ENCODE measurements around the gene GADD45A. TPM values are rescaled to one million over a fixed set of nuclear protein-coding genes. Genes with fewer than 3 reads are reported as not detected.
A peak's percentile ranks its signal among the peaks of the same experiment; 100 is the strongest.

GADD45A gene
- total RNA-seq, 4 donors from 2014 or later: 80.4 to 188 (median 142) TPM

DNA sequence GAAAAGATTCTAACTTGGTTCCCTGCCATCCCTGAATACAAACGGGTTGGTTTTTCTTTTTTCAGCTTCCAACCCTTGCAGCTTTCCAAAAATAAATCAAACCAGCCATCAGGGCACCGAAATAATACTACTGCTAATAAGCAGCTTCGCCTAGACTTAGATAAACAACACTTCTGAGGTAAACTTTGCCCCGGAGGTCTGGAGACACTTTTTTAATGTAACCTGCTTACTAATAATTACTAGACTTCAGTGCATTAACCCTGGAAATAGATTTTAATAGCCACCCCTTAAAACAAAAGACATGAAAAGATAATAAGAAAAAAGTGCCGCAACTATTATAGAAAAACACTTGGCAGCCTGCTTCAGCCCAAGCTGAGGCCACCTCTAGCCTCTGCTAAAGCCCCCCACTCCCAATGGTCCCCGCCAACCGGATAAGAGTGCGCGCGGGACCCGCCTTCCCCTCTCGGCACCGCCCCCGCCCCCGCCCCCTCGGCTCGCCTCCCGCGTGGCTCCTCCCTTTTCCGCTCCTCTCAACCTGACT lies 405 bp upstream of the GADD45A start:
- peak overlapping the region; percentile 68 to 98 (median 90) for H3K27ac ChIP-seq
- no peak for TF ChIP-seq POLR2A (IDR thresholded peaks at IDR 0.05)
- TF ChIP-seq, protein P1, sequence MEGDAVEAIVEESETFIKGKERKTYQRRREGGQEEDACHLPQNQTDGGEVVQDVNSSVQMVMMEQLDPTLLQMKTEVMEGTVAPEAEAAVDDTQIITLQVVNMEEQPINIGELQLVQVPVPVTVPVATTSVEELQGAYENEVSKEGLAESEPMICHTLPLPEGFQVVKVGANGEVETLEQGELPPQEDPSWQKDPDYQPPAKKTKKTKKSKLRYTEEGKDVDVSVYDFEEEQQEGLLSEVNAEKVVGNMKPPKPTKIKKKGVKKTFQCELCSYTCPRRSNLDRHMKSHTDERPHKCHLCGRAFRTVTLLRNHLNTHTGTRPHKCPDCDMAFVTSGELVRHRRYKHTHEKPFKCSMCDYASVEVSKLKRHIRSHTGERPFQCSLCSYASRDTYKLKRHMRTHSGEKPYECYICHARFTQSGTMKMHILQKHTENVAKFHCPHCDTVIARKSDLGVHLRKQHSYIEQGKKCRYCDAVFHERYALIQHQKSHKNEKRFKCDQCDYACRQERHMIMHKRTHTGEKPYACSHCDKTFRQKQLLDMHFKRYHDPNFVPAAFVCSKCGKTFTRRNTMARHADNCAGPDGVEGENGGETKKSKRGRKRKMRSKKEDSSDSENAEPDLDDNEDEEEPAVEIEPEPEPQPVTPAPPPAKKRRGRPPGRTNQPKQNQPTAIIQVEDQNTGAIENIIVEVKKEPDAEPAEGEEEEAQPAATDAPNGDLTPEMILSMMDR (IDR thresholded peaks at IDR 0.05 in 4 of 5, conservative IDR thresholded peaks at IDR 0.05 in 1 of 5): no peak
- ATAC-seq (no peak), DNase-seq (no peak)
- in situ Hi-C loops (cut with MboI; ENCODE audit: low sequenced_read_pairs in 4 of 4): loop anchor here (5.0 to 25.0 kb wide), 3 partner anchors 120 to 122 kb away; no protein-coding TSS in a partner anchor
- peaks cover 27 to 28% of the 10 kb centered on the region in 2 donors for H3K4me1 ChIP-seq
- intact Hi-C loops (cut with DNase I; ENCODE audit: low total_unique reads): loop anchor here (1.0 to 10.0 kb wide), 4 partner anchors 31 to 370 kb away; no protein-coding TSS in a partner anchor
- H3K4me3 ChIP-seq: peak overlapping the region; percentile 43 to 89 (median 70)
- H3K9me3 ChIP-seq: no peaks in the 10 kb centered on the region
- H3K36me3 ChIP-seq: peaks cover 6 to 23% of the 10 kb centered on the region in 2 donors
- no peaks in the 10 kb centered on the region for H3K27me3 ChIP-seq

DNA sequence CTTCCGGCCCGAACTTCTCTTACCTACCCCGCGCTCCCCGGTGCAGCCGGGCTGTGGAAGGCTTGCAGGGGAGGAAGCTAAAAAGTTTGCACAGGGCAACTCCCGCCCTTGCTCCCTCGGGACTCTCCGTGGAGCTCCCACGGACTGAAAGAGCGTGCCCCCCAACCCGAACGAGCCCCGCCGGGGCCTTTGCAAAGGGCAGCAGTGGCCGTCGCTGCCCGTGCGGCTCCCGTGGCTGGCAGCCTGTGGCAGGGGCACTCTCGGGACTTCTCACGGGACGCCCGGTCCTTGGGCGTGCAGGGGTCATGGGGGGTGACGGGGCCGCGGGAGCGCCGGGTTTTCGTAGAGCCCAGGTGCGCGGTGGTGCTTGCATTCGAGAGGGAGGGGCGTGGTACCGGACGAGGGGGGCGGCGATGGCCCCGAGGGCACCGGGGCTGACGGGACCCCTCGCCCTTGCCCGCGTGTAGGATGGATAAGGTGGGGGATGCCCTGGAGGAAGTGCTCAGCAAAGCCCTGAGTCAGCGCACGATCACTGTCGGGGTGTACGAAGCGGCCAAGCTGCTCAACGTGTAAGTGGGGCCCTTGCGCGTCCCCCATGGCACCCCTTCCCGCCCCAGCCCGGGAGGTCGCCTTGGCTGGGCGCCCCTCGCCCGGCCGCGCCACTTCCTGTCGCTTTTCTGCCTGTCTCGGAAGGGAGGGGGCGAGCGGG lies 711 bp downstream of the GADD45A start:
- DNase-seq (peak; percentile 56 to 76), ATAC-seq (peak; percentile 15 to 25)
- peak overlapping the region; percentile 75 to 89 (median 88) for H3K4me3 ChIP-seq
- H3K4me1 ChIP-seq: peaks cover 27 to 28% of the 10 kb centered on the region in 2 donors
- peaks cover 6 to 23% of the 10 kb centered on the region in 2 donors for H3K36me3 ChIP-seq
- in situ Hi-C loops (cut with MboI; ENCODE audit: low sequenced_read_pairs in 4 of 4) (loop anchor here (5.0 to 25.0 kb wide), 3 partner anchors 121 to 123 kb away; no protein-coding TSS in a partner anchor), intact Hi-C loops (cut with DNase I; ENCODE audit: low total_unique reads) (loop anchor here (1.0 to 10.0 kb wide), 8 partner anchors 32 to 371 kb away; partner anchors contain the start of gene GNG12)
- peak overlapping the region; percentile 97 to 99 (median 98) for H3K27ac ChIP-seq
- no peaks in the 10 kb centered on the region for H3K27me3 ChIP-seq
- TF ChIP-seq, protein P1 (IDR thresholded peaks at IDR 0.05 in 4 of 5, conservative IDR thresholded peaks at IDR 0.05 in 1 of 5): no peak
- TF ChIP-seq POLR2A (IDR thresholded peaks at IDR 0.05): no peak
- H3K9me3 ChIP-seq: no peaks in the 10 kb centered on the region

DNA sequence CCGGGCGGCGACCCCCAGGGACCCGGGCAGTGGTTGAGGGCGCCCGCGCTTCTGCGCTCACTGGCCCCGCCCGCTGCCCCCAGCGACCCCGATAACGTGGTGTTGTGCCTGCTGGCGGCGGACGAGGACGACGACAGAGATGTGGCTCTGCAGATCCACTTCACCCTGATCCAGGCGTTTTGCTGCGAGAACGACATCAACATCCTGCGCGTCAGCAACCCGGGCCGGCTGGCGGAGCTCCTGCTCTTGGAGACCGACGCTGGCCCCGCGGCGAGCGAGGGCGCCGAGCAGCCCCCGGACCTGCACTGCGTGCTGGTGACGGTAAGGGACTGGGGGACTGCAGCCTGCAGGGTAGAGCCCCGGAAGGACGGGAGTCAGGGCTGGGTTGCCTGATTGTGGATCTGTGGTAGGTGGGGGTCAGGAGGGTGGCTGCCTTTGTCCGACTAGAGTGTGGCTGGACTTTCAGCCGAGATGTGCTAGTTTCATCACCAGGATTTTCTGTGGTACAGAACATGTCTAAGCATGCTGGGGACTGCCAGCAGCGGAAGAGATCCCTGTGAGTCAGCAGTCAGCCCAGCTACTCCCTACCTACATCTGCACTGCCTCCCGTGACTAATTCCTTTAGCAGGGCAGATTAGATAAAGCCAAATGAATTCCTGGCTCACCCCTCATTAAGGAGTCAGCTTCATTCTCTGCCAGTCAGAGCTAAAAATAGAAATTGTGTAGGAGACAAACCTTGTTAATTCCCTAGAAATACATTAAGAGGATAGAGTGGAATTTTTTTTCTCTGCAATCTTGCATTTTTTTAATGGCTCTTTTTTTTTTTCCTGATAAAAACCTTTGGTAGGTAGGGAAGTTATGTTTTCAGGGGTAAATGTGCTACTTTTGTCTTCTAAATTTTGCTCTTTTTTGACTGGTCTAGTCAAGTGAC lies 1.5 kb downstream of the GADD45A start:
- DNase-seq: peak; percentile 93 to 95
- Histone ChIP-seq H3K9me3 (no peaks in the 10 kb centered on the region), H3K27me3 (no peaks in the 10 kb centered on the region), H3K27ac (peak overlapping the region; percentile 97 to 99 (median 98)), H3K4me1 (peaks cover 27 to 28% of the 10 kb centered on the region in 2 donors), H3K36me3 (peaks cover 6 to 23% of the 10 kb centered on the region in 2 donors), H3K4me3 (peak overlapping the region; percentile 75 to 89 (median 88))
- ATAC-seq: peak; percentile 76 to 81
- TF ChIP-seq, protein P1 (IDR thresholded peaks at IDR 0.05 in 4 of 5, conservative IDR thresholded peaks at IDR 0.05 in 1 of 5): peak in 1 of 5 experiments; percentile 14
- TF ChIP-seq POLR2A (IDR thresholded peaks at IDR 0.05): peak; percentile 70 to 85
- in situ Hi-C loops (cut with MboI; ENCODE audit: low sequenced_read_pairs in 4 of 4) (loop anchor here (5.0 to 25.0 kb wide), 3 partner anchors 122 to 124 kb away; no protein-coding TSS in a partner anchor), intact Hi-C loops (cut with DNase I; ENCODE audit: low total_unique reads) (loop anchor here (1.0 to 10.0 kb wide), 5 partner anchors 72 to 372 kb away; partner anchors contain the start of gene GNG12)

DNA sequence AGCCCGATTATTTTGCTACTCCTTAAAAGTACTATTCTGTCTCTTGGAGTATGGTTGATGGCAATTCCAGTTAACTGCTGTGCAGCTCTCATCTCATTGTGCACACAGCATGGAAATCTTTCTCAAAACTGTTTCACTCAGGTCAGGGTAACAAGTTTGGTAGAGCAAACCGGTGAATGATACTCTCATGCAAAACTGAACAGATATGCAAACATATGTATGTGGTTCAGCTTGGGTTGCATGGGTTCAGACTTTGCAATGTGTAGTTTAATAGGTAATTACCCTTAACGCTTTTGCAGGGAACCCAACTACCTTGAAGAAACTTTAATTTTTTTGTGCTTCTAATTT lies 2.2 kb downstream of the GADD45A start:
- ATAC-seq: no peak
- in situ Hi-C loops (cut with MboI; ENCODE audit: low sequenced_read_pairs in 4 of 4): loop anchor here (5.0 to 25.0 kb wide), 3 partner anchors 122 to 125 kb away; no protein-coding TSS in a partner anchor
- Histone ChIP-seq H3K9me3 (no peaks in the 10 kb centered on the region), H3K36me3 (peaks cover 6 to 23% of the 10 kb centered on the region in 2 donors), H3K27me3 (no peaks in the 10 kb centered on the region), H3K4me1 (peaks cover 27 to 28% of the 10 kb centered on the region in 2 donors), H3K27ac (peak overlapping the region; percentile 97 to 99 (median 98)), H3K4me3 (peak overlapping the region; percentile 50 to 89 (median 82))
- intact Hi-C loops (cut with DNase I; ENCODE audit: low total_unique reads): loop anchor here (2.0 to 10.0 kb wide), 3 partner anchors 72 to 372 kb away; partner anchors contain the start of gene GNG12
- DNase-seq: no peak
- no peak for TF ChIP-seq POLR2A (IDR thresholded peaks at IDR 0.05)
- TF ChIP-seq, protein P1 (IDR thresholded peaks at IDR 0.05 in 4 of 5, conservative IDR thresholded peaks at IDR 0.05 in 1 of 5): no peak
